GM12801 (cell line): ENCODE measurements around the gene GSTO2.

Experiments
- TF ChIP-seq, protein P1 (sequence below): IDR thresholded peaks from one replicate; pipeline ENCODE4 v1.5.1; 2011; ENCODE audit warnings: control low read depth; ENCODE audit not compliant: insufficient read length; ENCODE audit errors: extremely low read depth

GSTO2 gene

DNA sequence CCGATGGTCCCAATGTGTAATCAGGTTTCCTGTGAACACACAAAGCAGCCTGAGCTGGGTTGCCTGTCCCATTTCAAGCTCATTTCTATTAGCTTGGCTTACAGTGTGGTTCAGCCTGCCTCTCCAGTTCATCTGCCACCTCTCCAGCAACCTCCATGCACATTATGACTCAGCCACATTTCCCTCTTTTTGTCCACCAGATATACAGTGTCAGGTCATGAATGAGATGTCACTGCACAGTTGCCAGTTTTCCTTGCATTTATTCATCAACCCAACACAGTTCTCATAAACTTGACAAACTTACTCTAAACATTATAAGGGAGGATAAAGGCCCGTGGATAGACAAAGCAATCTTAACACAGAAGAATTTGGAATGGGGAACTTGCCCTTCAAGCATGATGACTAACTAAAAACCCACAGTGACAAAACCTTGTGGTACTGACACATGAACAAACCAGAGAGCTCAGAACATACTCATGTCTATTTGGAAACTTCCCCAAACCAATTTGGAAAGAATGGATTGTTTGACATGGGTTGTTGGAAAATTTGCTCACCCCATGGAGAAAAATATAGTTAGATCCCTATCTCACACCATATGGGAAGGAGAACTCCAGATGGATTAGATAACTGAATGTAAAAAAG, 82.2 kb downstream of the GSTO2 start:
- TF ChIP-seq, protein P1, sequence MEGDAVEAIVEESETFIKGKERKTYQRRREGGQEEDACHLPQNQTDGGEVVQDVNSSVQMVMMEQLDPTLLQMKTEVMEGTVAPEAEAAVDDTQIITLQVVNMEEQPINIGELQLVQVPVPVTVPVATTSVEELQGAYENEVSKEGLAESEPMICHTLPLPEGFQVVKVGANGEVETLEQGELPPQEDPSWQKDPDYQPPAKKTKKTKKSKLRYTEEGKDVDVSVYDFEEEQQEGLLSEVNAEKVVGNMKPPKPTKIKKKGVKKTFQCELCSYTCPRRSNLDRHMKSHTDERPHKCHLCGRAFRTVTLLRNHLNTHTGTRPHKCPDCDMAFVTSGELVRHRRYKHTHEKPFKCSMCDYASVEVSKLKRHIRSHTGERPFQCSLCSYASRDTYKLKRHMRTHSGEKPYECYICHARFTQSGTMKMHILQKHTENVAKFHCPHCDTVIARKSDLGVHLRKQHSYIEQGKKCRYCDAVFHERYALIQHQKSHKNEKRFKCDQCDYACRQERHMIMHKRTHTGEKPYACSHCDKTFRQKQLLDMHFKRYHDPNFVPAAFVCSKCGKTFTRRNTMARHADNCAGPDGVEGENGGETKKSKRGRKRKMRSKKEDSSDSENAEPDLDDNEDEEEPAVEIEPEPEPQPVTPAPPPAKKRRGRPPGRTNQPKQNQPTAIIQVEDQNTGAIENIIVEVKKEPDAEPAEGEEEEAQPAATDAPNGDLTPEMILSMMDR = no peak

DNA sequence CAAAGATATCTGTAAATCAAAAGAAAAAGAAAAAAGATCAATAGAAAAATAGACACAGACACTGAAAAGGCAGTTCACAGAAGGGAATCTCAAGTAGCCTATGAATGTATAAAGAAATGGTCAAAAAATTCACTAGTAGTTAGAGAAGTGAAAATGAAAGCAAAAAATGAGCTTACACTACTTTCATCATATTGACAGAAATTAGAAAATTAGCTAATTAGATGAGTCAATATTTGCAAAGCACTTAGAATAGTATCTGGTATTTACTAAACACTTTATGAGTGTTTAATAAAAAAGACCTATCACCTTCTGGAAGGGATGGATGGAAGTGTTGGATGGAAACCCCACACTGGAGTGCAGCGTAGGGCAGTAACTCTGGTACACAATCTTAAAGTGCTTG, 82.9 kb downstream of the GSTO2 start:
- TF ChIP-seq, protein P1 = no peak

DNA sequence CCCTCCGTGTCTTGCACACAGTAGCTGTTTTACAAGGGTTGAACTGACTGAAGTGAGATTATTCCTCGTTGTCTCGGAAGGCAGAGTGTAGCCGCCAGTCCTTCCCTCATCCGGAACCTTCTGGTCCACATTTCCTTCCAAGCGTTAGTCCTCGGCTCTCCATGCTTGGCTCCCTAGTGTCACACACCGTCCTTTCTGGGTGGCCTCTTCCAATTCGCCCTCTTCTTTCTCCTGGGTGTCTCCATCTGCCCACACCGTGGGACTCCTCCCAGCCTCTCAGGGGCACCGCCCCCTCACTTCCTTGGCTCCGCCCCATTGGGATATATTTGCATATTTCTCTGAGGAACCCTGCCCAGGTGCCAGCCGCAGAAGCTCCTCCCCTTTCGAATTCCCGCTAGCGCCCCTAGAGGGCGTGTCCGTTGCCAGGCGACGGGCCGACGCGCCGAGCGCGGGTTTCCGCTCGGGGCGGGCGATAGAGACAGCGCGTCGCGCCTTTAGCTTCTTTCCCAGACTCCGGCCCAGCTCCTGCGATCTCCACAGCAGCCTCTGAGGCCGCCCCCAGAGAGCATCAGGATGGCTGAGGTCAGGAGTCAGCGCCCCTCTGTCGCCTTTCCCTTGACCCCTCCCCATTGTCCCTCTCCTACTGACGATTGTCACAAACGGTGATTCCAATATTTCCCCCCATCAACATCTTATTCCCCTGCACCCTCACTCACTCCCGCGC, 84.5 kb downstream of the GSTO2 start, which contains the start of gene CFAP58:
TSS of gene CFAP58 (plus strand) at position 509 of the 724 bp plus-strand sequence. CDS start at position 574, 65 bp downstream.
- TF ChIP-seq, protein P1 = no peak
